Adrenal gland (tissue), 19 donors: ENCODE measurements around the gene IPCEF1. TPM values are rescaled to one million over a fixed set of nuclear protein-coding genes. Genes with fewer than 3 reads are reported as not detected.

ENCODE experiments used
- DNase-seq, 7 donors: peaks; one replicate each; pipeline ENCODE4 v3.0.0-alpha.2; 2019 to 2020
- H3K27ac ChIP-seq, 5 donors: fragments of 200-600 bp; sonication (generic) in 4 of 5; 1 replicate in 3 of 5; 2 replicates in 2 of 5; pipeline versions ENCODE4 v1.5.1 to v1.8.0; 2016 to 2020; ENCODE audit warnings: mild to moderate bottlenecking in 1 of 5
- H3K27me3 ChIP-seq: fragments of 200-600 bp; 2 replicates; pipeline ENCODE4 v1.8.0; 2021
- H3K36me3 ChIP-seq, 2 donors: fragments of 200-600 bp; replicated peaks in 1 of 2; 1 replicate in 1 of 2; 2 replicates in 1 of 2; pipeline versions ENCODE4 v1.5.1 to v1.8.0; 2018 to 2022
- H3K4me1 ChIP-seq, 2 donors: fragments of 200-600 bp; replicated peaks in 1 of 2; 1 replicate in 1 of 2; 2 replicates in 1 of 2; pipeline versions ENCODE4 v1.5.1 to v1.8.0; 2018 to 2021
- H3K4me3 ChIP-seq, 4 donors: fragments of 200-600 bp; sonication (generic) in 3 of 4; one replicate each; pipeline ENCODE4 v1.5.1; 2016 to 2018
- H3K9me3 ChIP-seq, 3 donors: fragments of 200-600 bp; sonication (generic) in 1 of 3; replicated peaks in 1 of 3; 1 replicate in 2 of 3; 2 replicates in 1 of 3; pipeline versions ENCODE4 v1.5.1 to v1.8.0; 2016 to 2021
- CTCF ChIP-seq, 6 experiments: fragments of 450-650 bp in 4 of 6; fragments of 200-600 bp in 2 of 6; sonication (generic) in 1 of 6; IDR thresholded peaks; 1 replicate in 5 of 6; 2 replicates in 1 of 6; pipeline versions ENCODE4 v1.5.1 to v1.8.0; 2016 to 2021; ENCODE audit warnings: antibody characterized with exemption in 6 of 6, mild to moderate bottlenecking in 2 of 6, moderate library complexity in 1 of 6
- POLR2A ChIP-seq, 2 donors: fragments of 450-650 bp; IDR thresholded peaks; one replicate each; pipeline ENCODE4 v1.6.1; 2017; ENCODE audit warnings: antibody characterized with exemption in 2 of 2, mild to moderate bottlenecking in 2 of 2, moderate library complexity in 1 of 2
- WGBS, 4 donors: extraction: QIAGEN DNeasy Blood & Tissue Kit in 2 of 4; methylation state at CpG; one replicate each; pipeline versions ENCODE4 v1.1.5 to v1.1.7; 2013 to 2017; 5-methylcytosine and 5-hydroxymethylcytosine counted together
- intact Hi-C, 2 donors: fragments of 100-400 bp; cut with DNase I; formaldehyde crosslinking; loops; one replicate each; pipeline versions ENCODE4 v1.14.1 to v1.15.0; 2022 to 2023
- long read RNA-seq, 10 donors: library from polyadenylated mRNA in 3 of 10; unstranded in 2 of 10; stranded (forward) in 1 of 10; transcript quantifications; one replicate each; pipeline ENCODE4 v2.0.0 and lab custom pipeline, GENCODE V29; 2021 to 2026
- polyA plus RNA-seq, 3 donors: library from polyadenylated mRNA; stranded (reverse); fragments of 200-250 nt in 2 of 3; fragments of 350-450 nt in 1 of 3; fragmentation: Illumina TruSeq in 1 of 3; extraction: RNeasy Lipid Tissue Mini Kit (QIAGEN cat#74804) in 1 of 3; gene quantifications; one replicate each; pipeline ENCODE4 v1.2.3, GENCODE V29; 2013 to 2014
- total RNA-seq, 9 donors: library from RNA; depleted of rRNA in 4 of 9; stranded (reverse); fragments of >200 nt in 4 of 9; fragments of 120-200 nt in 1 of 9; fragmentation: NEBNext Ultra II Directional in 1 of 9; extraction: Animal tissue kit (Norgen Biotek cat#: 25700) in 1 of 9; gene quantifications; one replicate each; pipeline versions ENCODE4 v1.1.0 to v1.2.4, GENCODE V29; 2013 to 2023
- donor health status: healthy with polysubstance abuse.
- donor health status: Bipolar disorder and iron deficiency.
- donor health status: DM: yes; HTN: yes; CAD: no.
- donor health status: DM: no; HTN: no; CAD: no.
- donor health status: DM: no; HTN: no; CAD: no.
- donor health status: DM: yes; HTN: yes; CAD: no.

The IPCEF1 gene
- total RNA-seq (1 to 10 TPM in 3 of 9 donors, under 1 TPM in 5, not detected in 1; 0.28 to 1.2 (median 0.87) TPM), polyA plus RNA-seq (under 1 TPM; 0.07 to 0.62 (median 0.16) TPM)
- long read RNA-seq, donor 1: 0 reads
- long read RNA-seq, donor 2: 0 reads
- long read RNA-seq, donor 3: 0 reads
- long read RNA-seq, donor 4: 0 reads
- long read RNA-seq, donor 5: 0 reads
- long read RNA-seq, donor 6: 0 reads
- long read RNA-seq, donor 7: 0 reads
- long read RNA-seq, donor 8: 0 reads
- long read RNA-seq, donor 9: 0 reads
- long read RNA-seq, donor 10: 0 reads

GRCh38 chr6:154356690-154357089, at the start of gene IPCEF1:
Gene IPCEF1 (minus strand): TSS chr6:154356803. CDS start chr6:154265947, 90,856 bp downstream.
- WGBS, 4 donors: 56 to 66% (median 62%) methylated on average over 3 of the region's 3 CpGs
- peaks cover 7% of the 10 kb centered on the region for H3K27me3 ChIP-seq
- H3K27ac ChIP-seq: peak within 1 kb of the TSS in 1 of 5 donors; percentile 52
- no peak within 1 kb of the TSS for H3K4me3 ChIP-seq
- intact Hi-C loops: no loop called here
- peak in 2 of 7 donors; percentile 20 to 31 for DNase-seq
- no peaks in the 10 kb centered on the region for H3K9me3 ChIP-seq
- H3K36me3 ChIP-seq: no peaks in the 10 kb centered on the region
- H3K4me1 ChIP-seq: no peaks in the 10 kb centered on the region
- TF ChIP-seq CTCF (IDR thresholded peaks at IDR 0.05) (no peak), POLR2A (IDR thresholded peaks at IDR 0.05) (no peak)

- H3K27me3 ChIP-seq: no peaks in the 10 kb centered on the region
- TF ChIP-seq POLR2A (IDR thresholded peaks at IDR 0.05) (no peak), CTCF (IDR thresholded peaks at IDR 0.05) (no peak)
- no peak overlapping the region for H3K4me3 ChIP-seq
- peaks cover 12 to 15% of the 10 kb centered on the region in 2 donors for H3K4me1 ChIP-seq
- H3K9me3 ChIP-seq: no peaks in the 10 kb centered on the region
- DNase-seq: no peak
- intact Hi-C loops: no loop called here
- H3K27ac ChIP-seq: no peak overlapping the region
- no peaks in the 10 kb centered on the region for H3K36me3 ChIP-seq
- WGBS, 4 donors: 92 to 97% (median 96%) methylated on average over 17 to 20 of the region's 20 CpGs
Measured at GRCh38 chr6:154406301-154406700, 49.7 kb upstream of the IPCEF1 start.

- intact Hi-C loops: no loop called here
- Histone ChIP-seq H3K4me3 (no peak overlapping the region), H3K4me1 (peaks cover under 1 to 2% of the 10 kb centered on the region in 2 donors), H3K27me3 (no peaks in the 10 kb centered on the region), H3K9me3 (no peaks in the 10 kb centered on the region), H3K27ac (no peak overlapping the region), H3K36me3 (no peaks in the 10 kb centered on the region)
- TF ChIP-seq CTCF (IDR thresholded peaks at IDR 0.05) (no peak), POLR2A (IDR thresholded peaks at IDR 0.05) (no peak)
- 74 to 86% (median 83%) methylated on average over 6 of the region's 6 CpGs for WGBS, 4 donors
- no peak for DNase-seq
Measured at GRCh38 chr6:154404791-154405400, 48.3 kb upstream of the IPCEF1 start.

GRCh38 chr6:154403788-154404187, 47.2 kb upstream of the IPCEF1 start:
- Histone ChIP-seq H3K4me3 (no peak overlapping the region), H3K36me3 (no peaks in the 10 kb centered on the region), H3K9me3 (no peaks in the 10 kb centered on the region), H3K27ac (no peak overlapping the region), H3K4me1 (no peaks in the 10 kb centered on the region), H3K27me3 (no peaks in the 10 kb centered on the region)
- WGBS, 4 donors: 62 to 83% (median 75%) methylated on average over 3 to 4 of the region's 4 CpGs
- intact Hi-C loops: no loop called here
- TF ChIP-seq POLR2A (IDR thresholded peaks at IDR 0.05): no peak
- DNase-seq: no peak
